Endodermal cell (in vitro differentiated cells): ENCODE measurements around the gene TTC7B. TPM values are rescaled to one million over a fixed set of nuclear protein-coding genes. Genes with fewer than 3 reads are reported as not detected.

Experiments used
- DNase-seq: peaks from one replicate; pipeline ENCODE4 v3.0.0-alpha.2; 2017
- H3K27ac ChIP-seq: 2 replicates; pipeline ENCODE4 v1.5.1; 2013; ENCODE audit warnings: mild to moderate bottlenecking, low read depth, low read length, moderate library complexity
- H3K27me3 ChIP-seq: 2 replicates; pipeline ENCODE4 v1.6.1; 2013; ENCODE audit warnings: mild to moderate bottlenecking, low read length, moderate library complexity; ENCODE audit not compliant: insufficient read depth, control insufficient read depth, poor library complexity, severe bottlenecking
- H3K36me3 ChIP-seq: 2 replicates; pipeline ENCODE4 v1.7.0; 2013; ENCODE audit warnings: mild to moderate bottlenecking, low read length, moderate library complexity; ENCODE audit not compliant: control insufficient read depth, insufficient read depth
- H3K4me1 ChIP-seq: one replicate; pipeline ENCODE4 v1.7.0; 2013; ENCODE audit warnings: low read length; ENCODE audit not compliant: control insufficient read depth, insufficient read depth
- H3K4me3 ChIP-seq: 2 replicates; pipeline ENCODE4 v1.5.1; 2013; ENCODE audit warnings: mild to moderate bottlenecking, low read length, moderate library complexity
- H3K9ac ChIP-seq: 2 replicates; pipeline ENCODE4 v1.6.1; 2013; ENCODE audit warnings: mild to moderate bottlenecking, low read length, moderate library complexity; ENCODE audit not compliant: poor library complexity, severe bottlenecking; ENCODE audit errors: extremely low read depth
- H3K9me3 ChIP-seq: 2 replicates; pipeline ENCODE4 v1.6.1; 2013; ENCODE audit warnings: mild to moderate bottlenecking, low read length, moderate library complexity; ENCODE audit not compliant: control insufficient read depth
- H3K27ac Mint-ChIP-seq: 2 replicates; pipeline ENCODE4 v1.8.0; 2020; ENCODE audit warnings: mixed read lengths
- H3K27me3 Mint-ChIP-seq: 2 replicates; pipeline ENCODE4 v1.8.0; 2021; ENCODE audit warnings: mild to moderate bottlenecking, mixed read lengths; ENCODE audit not compliant: insufficient read depth
- H3K36me3 Mint-ChIP-seq: 2 replicates; pipeline ENCODE4 v1.8.0; 2020; ENCODE audit warnings: low read depth, mixed read lengths
- H3K4me1 Mint-ChIP-seq: 2 replicates; pipeline ENCODE4 v1.8.0; 2020; ENCODE audit warnings: mixed read lengths
- H3K4me3 Mint-ChIP-seq: 2 replicates; pipeline ENCODE4 v1.8.0; 2020; ENCODE audit warnings: mild to moderate bottlenecking, moderate library complexity, mixed read lengths
- H3K9me3 Mint-ChIP-seq: 2 replicates; pipeline ENCODE4 v1.8.0; 2020; ENCODE audit warnings: mild to moderate bottlenecking, mixed read lengths
- CTCF ChIP-seq: fragments of 200-600 bp; sonication (generic); conservative IDR thresholded peaks from 2 replicates; pipeline ENCODE4 v1.5.0; 2021; ENCODE audit warnings: antibody characterized with exemption, mild to moderate bottlenecking
- WGBS, 2 experiments: methylation state at CpG; one replicate each; pipeline versions ENCODE4 v1.1.5 to v1.1.7; 2013; ENCODE audit warnings: missing lambda C conversion rate in 2 of 2, mixed read lengths in 1 of 2; ENCODE audit not compliant: insufficient coverage in 1 of 2, insufficient read length in 1 of 2; 5-methylcytosine and 5-hydroxymethylcytosine counted together
- total RNA-seq, 2 donors: library from RNA; stranded (reverse); fragmentation: NEBNext Ultra II Directional in 1 of 2; extraction: Animal tissue kit (Norgen Biotek cat#: 25700) in 1 of 2; gene quantifications; 2 replicates in 1 of 2; 3 replicates in 1 of 2; pipeline ENCODE4 v1.2.1, GENCODE V29; 2021

Gene TTC7B
- total RNA-seq, 2 donors from 2014 or later, result 51.3 to 62.6 TPM

GRCh38 chr14:90721619-90722305 lies 94.5 kb downstream of the TTC7B start:
- Histone ChIP-seq H3K9me3 (no peaks in the 10 kb centered on the region), H3K27me3 (no peaks in the 10 kb centered on the region), H3K4me3 (no peak overlapping the region), H3K36me3 (no peaks in the 10 kb centered on the region), H3K9ac (no peak overlapping the region), H3K4me1 (peaks cover 6% of the 10 kb centered on the region), H3K27ac (no peak overlapping the region)
- Mint-ChIP-seq H3K4me1 (peaks cover 11% of the 10 kb centered on the region), H3K36me3 (peaks cover 3% of the 10 kb centered on the region), H3K27ac (no peak overlapping the region), H3K27me3 (no peaks in the 10 kb centered on the region), H3K9me3 (no peaks in the 10 kb centered on the region), H3K4me3 (no peak overlapping the region)
- no peak for DNase-seq
- 94 to 97% methylated on average over 7 to 10 of the region's 10 CpGs for WGBS, 2 experiments
- TF ChIP-seq CTCF, result no peak

- Histone ChIP-seq H3K4me1 (peaks cover 6% of the 10 kb centered on the region), H3K4me3 (no peak overlapping the region), H3K36me3 (no peaks in the 10 kb centered on the region), H3K27me3 (no peaks in the 10 kb centered on the region), H3K9me3 (no peaks in the 10 kb centered on the region), H3K9ac (no peak overlapping the region), H3K27ac (no peak overlapping the region)
- H3K9me3 Mint-ChIP-seq, result no peaks in the 10 kb centered on the region
- no peak overlapping the region for H3K4me3 Mint-ChIP-seq
- DNase-seq, result no peak
- no peak overlapping the region for H3K27ac Mint-ChIP-seq
- WGBS, 2 experiments, result 89 to 100% methylated on average over 1 to 3 of the region's 5 CpGs
- peaks cover 9% of the 10 kb centered on the region for H3K4me1 Mint-ChIP-seq
- TF ChIP-seq CTCF, result no peak
- peaks cover 3% of the 10 kb centered on the region for H3K36me3 Mint-ChIP-seq
- no peaks in the 10 kb centered on the region for H3K27me3 Mint-ChIP-seq
These were observed 95.4 kb downstream of the TTC7B start for GRCh38 chr14:90720832-90721231.

DNA sequence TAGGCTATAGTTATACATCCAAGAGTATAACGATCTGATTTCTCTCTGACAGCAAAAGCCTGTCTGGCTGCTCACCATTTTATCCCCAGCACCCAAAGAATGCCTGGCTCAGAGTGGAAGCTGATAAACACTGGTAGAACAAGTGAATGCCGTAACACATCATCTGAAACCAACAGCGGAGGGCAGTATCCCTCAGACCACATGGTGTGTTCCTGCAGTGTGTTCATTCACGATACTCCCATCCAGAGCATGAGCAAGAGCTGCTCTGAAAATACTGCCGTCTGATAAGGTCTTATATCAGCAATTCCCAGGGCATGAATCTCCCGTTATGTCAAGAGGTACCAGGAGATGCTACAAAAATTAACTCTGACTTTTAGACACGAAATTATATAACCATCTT lies 95.9 kb downstream of the TTC7B start:
- H3K27ac Mint-ChIP-seq, result no peak overlapping the region
- H3K9me3 Mint-ChIP-seq, result no peaks in the 10 kb centered on the region
- H3K9ac ChIP-seq, result no peak overlapping the region

More for the DNA sequence above, 95.9 kb downstream of the TTC7B start:
- no peak overlapping the region for H3K4me3 Mint-ChIP-seq
- peak; percentile 18 for TF ChIP-seq CTCF
- Histone ChIP-seq H3K27ac (no peak overlapping the region), H3K4me1 (peaks cover 6% of the 10 kb centered on the region), H3K36me3 (no peaks in the 10 kb centered on the region), H3K27me3 (no peaks in the 10 kb centered on the region), H3K4me3 (no peak overlapping the region), H3K9me3 (no peaks in the 10 kb centered on the region)
- WGBS, 2 experiments, result 81 to 90% methylated on average over 5 to 7 of the region's 7 CpGs
- H3K27me3 Mint-ChIP-seq, result no peaks in the 10 kb centered on the region
- DNase-seq, result no peak
- H3K36me3 Mint-ChIP-seq, result peaks cover 3% of the 10 kb centered on the region
- peaks cover 10% of the 10 kb centered on the region for H3K4me1 Mint-ChIP-seq
